IMR-90 (cell line): Measurements from ENCODE around the gene C1QC. TPM values are rescaled to one million over a fixed set of nuclear protein-coding genes. Genes with fewer than 3 reads are reported as not detected.

Experiments
- ATAC-seq: fragments of 200-7000 bp; cut with Tn5 transposase; 2 replicates; pipeline ENCODE4 v1.9.1; 2020; ENCODE audit warnings: low read depth, mild to moderate bottlenecking, moderate library complexity
- BruUV-seq: library from RNA; stranded (reverse); fragments of 400-500 nt; replicated peaks from 2 replicates; lab custom pipeline; 2021; lab: Mats Ljungman, UMichigan
- CTCF ChIA-PET: fragments of 300-600 bp; formaldehyde crosslinking; extraction: SDS; loops from one replicate; lab custom pipeline; 2021; ENCODE audit warnings: antibody characterized with exemption; lab: Yijun Ruan, JAX
- POLR2A ChIA-PET: fragments of 300-600 bp; sonication (Branson Sonifier 250); formaldehyde crosslinking; loops from one replicate; lab custom pipeline; 2022; ENCODE audit warnings: antibody characterized with exemption; ENCODE audit not compliant: unreplicated experiment; lab: Charles Lee
- DNase-seq: peaks from one replicate; pipeline ENCODE4 v3.0.0; 2013
- H2AFZ ChIP-seq: replicated peaks from 2 replicates; pipeline ENCODE3; 2013; ENCODE audit warnings: low read length, mild to moderate bottlenecking; ENCODE audit not compliant: poor library complexity
- H2AK5ac ChIP-seq: 2 replicates; pipeline ENCODE4 v1.6.1; 2013; ENCODE audit warnings: low read depth, low read length, inconsistent platforms
- H2AK9ac ChIP-seq: replicated peaks from 2 replicates; pipeline ENCODE3; 2013; ENCODE audit warnings: mild to moderate bottlenecking, low read depth, low read length, moderate library complexity; ENCODE audit not compliant: poor library complexity
- H2BK120ac ChIP-seq: 2 replicates; pipeline ENCODE4 v1.6.1; 2013; ENCODE audit warnings: low read depth, low read length, inconsistent platforms
- H2BK15ac ChIP-seq: 3 replicates; pipeline ENCODE4 v1.6.1; 2013; ENCODE audit warnings: low read depth, low read length, inconsistent platforms
- H2BK20ac ChIP-seq: 2 replicates; pipeline ENCODE4 v1.6.1; 2013; ENCODE audit warnings: low read depth, mild to moderate bottlenecking, inconsistent platforms, low read length, moderate library complexity
- H2BK5ac ChIP-seq: 2 replicates; pipeline ENCODE4 v1.6.1; 2013; ENCODE audit warnings: mild to moderate bottlenecking, low read depth, low read length, inconsistent platforms; ENCODE audit not compliant: poor library complexity, severe bottlenecking
- H3K14ac ChIP-seq: replicated peaks from 2 replicates; pipeline ENCODE4 v1.6.1; 2013; ENCODE audit warnings: low read depth, low read length, inconsistent platforms
- H3K18ac ChIP-seq: 2 replicates; pipeline ENCODE4 v1.6.1; 2013; ENCODE audit warnings: low read depth, low read length, control low read depth
- H3K23ac ChIP-seq: 2 replicates; pipeline ENCODE4 v1.6.1; 2013; ENCODE audit warnings: low read depth, low read length, inconsistent platforms
- H3K27ac ChIP-seq: 2 replicates; pipeline ENCODE4 v1.5.1; 2013; ENCODE audit warnings: mild to moderate bottlenecking, control low read depth, low read length; ENCODE audit not compliant: insufficient read depth
- H3K27me3 ChIP-seq: 2 replicates; pipeline ENCODE4 v1.6.1; 2013; ENCODE audit warnings: low read length; ENCODE audit not compliant: control insufficient read depth, insufficient read depth
- H3K36me3 ChIP-seq: 2 replicates; pipeline ENCODE4 v1.6.1; 2013; ENCODE audit warnings: low read length, mixed read lengths; ENCODE audit not compliant: control insufficient read depth, insufficient read depth
- H3K4ac ChIP-seq: 2 replicates; pipeline ENCODE4 v1.6.1; 2013; ENCODE audit warnings: low read depth, low read length, inconsistent platforms
- H3K4me1 ChIP-seq: 2 replicates; pipeline ENCODE4 v1.6.1; 2013; ENCODE audit warnings: low read length, mixed read lengths; ENCODE audit not compliant: control insufficient read depth, insufficient read depth
- H3K4me2 ChIP-seq: 2 replicates; pipeline ENCODE4 v1.6.1; 2013; ENCODE audit warnings: low read depth, mild to moderate bottlenecking, control low read depth, low read length, moderate library complexity
- H3K4me3 ChIP-seq: 2 replicates; pipeline ENCODE4 v1.5.1; 2013; ENCODE audit warnings: low read depth, mild to moderate bottlenecking, control low read depth, low read length, moderate library complexity; ENCODE audit not compliant: insufficient read depth
- H3K56ac ChIP-seq: 2 replicates; pipeline ENCODE4 v1.6.1; 2013; ENCODE audit warnings: low read length, inconsistent platforms; ENCODE audit not compliant: insufficient read depth; ENCODE audit errors: extremely low read depth
- H3K79me1 ChIP-seq, 2 experiments: 2 replicates each; pipeline ENCODE4 v1.6.1; 2013; ENCODE audit warnings: low read length in 2 of 2, inconsistent platforms in 1 of 2, low read depth in 1 of 2
- H3K9ac ChIP-seq: 2 replicates; pipeline ENCODE4 v1.6.1; 2013; ENCODE audit warnings: low read depth, low read length, control low read depth
- H3K9me1 ChIP-seq: 2 replicates; pipeline ENCODE4 v1.6.1; 2013; ENCODE audit warnings: low read length, inconsistent platforms; ENCODE audit not compliant: insufficient read depth
- H3K9me3 ChIP-seq: 2 replicates; pipeline ENCODE4 v1.6.1; 2013; ENCODE audit warnings: low read length; ENCODE audit not compliant: control insufficient read depth, insufficient read depth
- H4K20me1 ChIP-seq: 2 replicates; pipeline ENCODE4 v1.6.1; 2013; ENCODE audit warnings: low read length, inconsistent platforms; ENCODE audit not compliant: insufficient read depth
- H4K5ac ChIP-seq: 2 replicates; pipeline ENCODE4 v1.6.1; 2013; ENCODE audit warnings: mild to moderate bottlenecking, low read depth, low read length, control low read depth
- H4K8ac ChIP-seq, 2 experiments: 2 replicates each; pipeline ENCODE4 v1.6.1; 2013; ENCODE audit warnings: low read depth in 2 of 2, low read length in 2 of 2, control low read depth in 1 of 2, inconsistent platforms in 1 of 2
- H4K91ac ChIP-seq: 2 replicates; pipeline ENCODE4 v1.6.1; 2013; ENCODE audit warnings: low read depth, low read length, inconsistent platforms; ENCODE audit not compliant: insufficient read depth
- BHLHE40 ChIP-seq: fragments of 150-350 bp; IDR thresholded peaks from 2 replicates; pipeline ENCODE4 v1.6.1; 2016; ENCODE audit warnings: mild to moderate bottlenecking, low read depth, low read length
- CEBPB ChIP-seq: IDR thresholded peaks from 2 replicates; pipeline ENCODE4 v1.6.1; 2012; ENCODE audit warnings: low read depth, low read length, improper control_type of control experiment
- CHD1 ChIP-seq: IDR thresholded peaks from 2 replicates; pipeline ENCODE4 v1.6.1; 2012; ENCODE audit warnings: low read depth, low read length, improper control_type of control experiment
- CTCF ChIP-seq: conservative IDR thresholded peaks from 2 replicates; pipeline ENCODE4 v1.5.1; 2012; ENCODE audit warnings: mild to moderate bottlenecking, low read depth, low read length, improper control_type of control experiment
- ELK1 ChIP-seq: fragments of 150-350 bp; IDR thresholded peaks from 2 replicates; pipeline ENCODE4 v1.6.1; 2016; ENCODE audit warnings: low read depth, mild to moderate bottlenecking, low read length, moderate library complexity, borderline replicate concordance
- FOS ChIP-seq: fragments of 150-350 bp; IDR thresholded peaks from 2 replicates; pipeline ENCODE4 v1.6.1; 2016; ENCODE audit warnings: low read depth, low read length
- MAFK ChIP-seq: IDR thresholded peaks from 2 replicates; pipeline ENCODE4 v1.6.1; 2012; ENCODE audit warnings: low read depth, low read length, improper control_type of control experiment
- MAZ ChIP-seq: IDR thresholded peaks from 2 replicates; pipeline ENCODE4 v1.6.1; 2012; ENCODE audit warnings: low read depth, mild to moderate bottlenecking, low read length, improper control_type of control experiment, moderate library complexity, borderline replicate concordance
- MXI1 ChIP-seq: IDR thresholded peaks from 2 replicates; pipeline ENCODE4 v1.6.1; 2012; ENCODE audit warnings: low read depth, mild to moderate bottlenecking, low read length, moderate library complexity, borderline replicate concordance
- NFE2L2 ChIP-seq: fragments of 150-350 bp; IDR thresholded peaks from 2 replicates; pipeline ENCODE4 v1.6.1; 2016; ENCODE audit warnings: low read depth, mild to moderate bottlenecking, low read length
- POLR2A ChIP-seq: IDR thresholded peaks from 2 replicates; pipeline ENCODE4 v1.6.1; 2012; ENCODE audit warnings: mild to moderate bottlenecking, low read depth, low read length
- RAD21 ChIP-seq: IDR thresholded peaks from 2 replicates; pipeline ENCODE4 v1.6.1; 2012; ENCODE audit warnings: low read length, improper control_type of control experiment
- RCOR1 ChIP-seq: IDR thresholded peaks from 2 replicates; pipeline ENCODE4 v1.6.1; 2012; ENCODE audit warnings: mild to moderate bottlenecking, low read length, improper control_type of control experiment; ENCODE audit not compliant: insufficient replicate concordance
- RFX5 ChIP-seq: IDR thresholded peaks from 2 replicates; pipeline ENCODE4 v1.8.0; 2012; ENCODE audit warnings: low read depth, mild to moderate bottlenecking, low read length, moderate library complexity
- SMC3 ChIP-seq: fragments of 150-350 bp; IDR thresholded peaks from 2 replicates; pipeline ENCODE4 v1.6.1; 2016; ENCODE audit warnings: low read depth, mild to moderate bottlenecking, antibody characterized with exemption, low read length, moderate library complexity
- USF2 ChIP-seq: fragments of 150-350 bp; IDR thresholded peaks from 2 replicates; pipeline ENCODE4 v1.6.1; 2017; ENCODE audit warnings: mild to moderate bottlenecking, antibody characterized with exemption, low read length, low read depth
- WGBS, 2 experiments: methylation state at CpG; one replicate each; pipeline versions ENCODE4 v1.1.5 to v1.1.7; 2013; ENCODE audit warnings: missing lambda C conversion rate in 2 of 2; ENCODE audit not compliant: insufficient read length in 1 of 2; ENCODE audit errors: extremely low coverage in 2 of 2; 5-methylcytosine and 5-hydroxymethylcytosine counted together
- dilution Hi-C: fragments of 300-500 bp; cut with HindIII; formaldehyde crosslinking; loops from one replicate; pipeline ENCODE4 v1.14.3; 2018; ENCODE audit warnings: low sequenced_read_pairs; ENCODE audit not compliant: unreplicated experiment
- in situ Hi-C: fragments of 300-500 bp; cut with MboI; formaldehyde crosslinking; loops from 3 replicates; pipeline ENCODE4 v1.14.3; 2019; ENCODE audit warnings: low sequenced_read_pairs, inconsistent platforms, mixed read lengths
- intact Hi-C: fragments of 100-400 bp; cut with micrococcal nuclease; formaldehyde crosslinking; loops from 2 replicates; pipeline ENCODE4 v1.10.0; 2022
- polyA plus RNA-seq, 3 experiments: library from polyadenylated mRNA; depleted of rRNA; stranded (reverse); fragments of >200 nt; gene quantifications; 2 replicates each; pipeline ENCODE4 v1.2.3, GENCODE V29; 2012; ENCODE audit warnings: low replicate concordance in 1 of 3
- total RNA-seq: library from RNA; depleted of rRNA; stranded (reverse); fragments of >200 nt; gene quantifications from 2 replicates; pipeline ENCODE4 v1.2.3, GENCODE V29; 2012

The C1QC gene
- total and polyA plus RNA-seq, 2 of the 4 experiments (the other 2 are of a cell fraction): not detected

- Histone ChIP-seq H4K5ac (no peak overlapping the region), H3K4ac (no peak overlapping the region), H3K27ac (no peak overlapping the region), H3K36me3 (no peaks in the 10 kb centered on the region), H4K91ac (no peak overlapping the region), H3K27me3 (peaks cover 61% of the 10 kb centered on the region), H2BK5ac (no peak overlapping the region), H3K79me1 (no peaks in the 10 kb centered on the region), H3K4me1 (peaks cover 2% of the 10 kb centered on the region; the same call in 1 of the 2 replicates), H3K14ac (no peak overlapping the region), H3K4me3 (no peak overlapping the region), H3K18ac (no peak overlapping the region), H3K56ac (no peak overlapping the region), H2BK15ac (no peak overlapping the region), H3K4me2 (no peak overlapping the region), H2AK5ac (no peak overlapping the region), H2AK9ac (no peak overlapping the region), H2BK120ac (no peak overlapping the region), H4K20me1 (no peaks in the 10 kb centered on the region; the same call in 1 of the 2 replicates), H4K8ac (no peak overlapping the region), H3K9ac (no peak overlapping the region), H3K9me1 (no peaks in the 10 kb centered on the region), H2AFZ (no peak overlapping the region), H2BK20ac (no peak overlapping the region), H3K9me3 (no peaks in the 10 kb centered on the region), H3K23ac (no peak overlapping the region)
- in situ Hi-C loops: no loop called here
- no peak for TF ChIP-seq ELK1
- no peak for TF ChIP-seq FOS
- TF ChIP-seq MXI1: no peak
- no peak for TF ChIP-seq MAZ
- no peak for TF ChIP-seq CEBPB
- no peak for TF ChIP-seq RFX5
- TF ChIP-seq CHD1: no peak
- TF ChIP-seq RCOR1: no peak
- TF ChIP-seq POLR2A: no peak
- TF ChIP-seq BHLHE40: no peak
- no peak for TF ChIP-seq CTCF
- TF ChIP-seq NFE2L2: no peak
- TF ChIP-seq MAFK: no peak
- TF ChIP-seq RAD21: no peak
- no peak for TF ChIP-seq USF2
- no peak for TF ChIP-seq SMC3
- ChIA-PET POLR2A (no interaction called here), CTCF (no interaction called here)
- WGBS, 2 experiments: 85% methylated on average over 6 of the region's 13 CpGs; no CpG with 5 or more reads in 1 of the 2 experiments
- intact Hi-C loops: no loop called here
- ATAC-seq (no peak), DNase-seq (no peak)
- BruUV-seq: no TSS peak
- dilution Hi-C loops: no loop called here
Observed at GRCh38 chr1:22650089-22650693, 6.8 kb downstream of the C1QC start.
